Middle frontal gyrus (tissue), 1 donor: Measurements from ENCODE around the gene PMM1.
A peak's percentile ranks its signal among the peaks of the same experiment; 100 is the strongest.
"Not testable (repeated sequence)": the region's sequence is repeated elsewhere in the genome, so short reads cannot be mapped to it uniquely, and the experiment has no call there.

Experiments
- DNase-seq: peaks from one replicate; pipeline ENCODE4 v3.0.0-alpha.2; 2015; ENCODE audit warnings: low spot score; ENCODE audit errors: extremely low spot score

The PMM1 gene

DNA sequence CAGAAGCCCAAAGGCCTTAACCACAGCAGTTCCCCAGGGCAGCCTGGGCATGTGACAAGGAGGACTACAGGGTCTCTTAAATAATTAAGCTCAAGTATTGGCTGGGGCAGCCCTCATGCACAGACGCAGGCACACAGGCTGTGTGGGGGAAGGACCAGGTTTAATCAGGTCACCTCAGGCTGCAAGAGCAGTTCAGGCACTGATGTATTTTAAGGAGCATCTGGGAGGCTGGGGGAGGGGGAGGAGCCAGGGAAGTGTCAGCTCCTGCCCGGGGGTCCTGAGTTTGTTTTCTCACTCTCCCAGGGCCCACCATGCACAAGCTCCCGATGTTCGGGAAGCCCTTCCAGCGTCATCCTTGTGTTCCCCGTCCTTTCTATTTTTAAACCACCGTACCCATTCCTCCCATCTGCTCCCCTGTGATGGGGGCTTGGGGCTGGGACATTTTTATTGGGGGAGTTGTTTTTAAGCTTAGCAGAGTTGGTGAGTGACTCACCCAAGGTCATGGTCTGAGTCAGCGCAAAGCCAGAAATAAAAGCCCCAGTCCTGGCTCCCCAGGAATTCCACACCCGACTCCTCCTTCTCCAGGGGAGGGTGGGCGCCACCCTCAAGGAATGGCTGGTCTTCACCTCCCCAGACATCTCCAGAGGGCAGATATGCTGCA lies 26.5 kb downstream of the PMM1 start:
- DNase-seq = no peak

GRCh38 chr22:41562461-41562860 lies 27.2 kb downstream of the PMM1 start:
- DNase-seq = no peak

DNA sequence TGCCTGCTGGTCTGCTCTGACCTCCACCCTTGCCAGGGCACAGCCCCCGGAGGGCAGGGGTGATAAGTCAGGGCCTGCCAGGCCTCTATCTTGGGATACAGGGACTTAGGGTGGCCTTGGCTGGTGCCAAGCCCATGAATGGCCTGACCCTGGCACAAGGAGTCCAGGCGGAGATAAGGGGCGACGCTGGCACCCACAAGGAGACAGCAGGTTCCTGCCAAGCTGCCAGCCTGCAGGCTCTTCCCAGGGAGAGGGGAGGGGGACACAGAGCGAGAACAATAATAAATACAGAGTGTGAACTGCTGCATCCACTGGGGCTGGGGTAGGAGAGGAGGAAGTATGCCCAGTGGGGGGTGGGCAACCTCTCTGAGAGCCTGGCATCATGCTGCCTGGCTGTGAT lies 27.9 kb downstream of the PMM1 start:
- DNase-seq = no peak

- DNase-seq = no peak
These were observed 28.3 kb downstream of the PMM1 start for GRCh38 chr22:41561335-41561734.

DNA sequence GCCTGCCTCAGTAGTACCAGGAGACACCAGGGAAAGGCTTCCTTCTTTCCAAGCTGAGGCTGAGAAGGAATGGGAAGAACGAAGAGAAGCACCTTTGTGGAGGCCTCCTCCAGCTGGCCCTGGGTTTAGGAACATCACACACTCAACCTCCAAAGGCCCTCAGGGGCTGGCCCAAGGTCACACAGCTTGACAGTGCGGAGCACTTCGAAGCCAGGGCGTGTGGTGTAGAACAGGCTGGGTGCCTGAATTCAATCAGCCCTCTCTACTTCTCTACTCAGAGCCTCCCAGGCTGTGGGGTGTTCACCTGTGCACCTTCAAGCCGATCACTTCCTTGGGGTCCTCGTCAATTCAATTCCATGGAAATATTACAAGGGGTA lies 29.6 kb downstream of the PMM1 start:
- no peak for DNase-seq

DNA sequence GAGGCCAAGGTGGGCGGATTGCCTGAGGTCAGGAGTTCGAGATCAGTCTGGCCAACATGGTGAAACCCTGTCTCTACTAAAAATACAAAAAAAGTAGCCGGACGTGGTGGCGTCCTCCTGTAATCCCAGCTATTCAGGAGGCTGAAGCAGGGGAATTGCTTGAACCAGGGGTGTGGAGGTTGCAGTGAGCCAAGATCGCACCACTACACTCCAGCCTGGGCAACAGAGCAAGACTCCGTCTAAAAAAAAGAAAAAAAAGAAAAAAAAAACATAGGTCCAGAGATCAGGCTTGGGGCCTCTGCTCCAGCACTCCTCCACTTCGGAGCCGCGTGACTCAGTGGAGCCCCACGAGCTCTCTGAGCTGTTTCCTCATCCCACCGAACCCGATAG lies 31.4 kb downstream of the PMM1 start:
- DNase-seq = not testable (repeated sequence)

GRCh38 chr22:41557401-41558240 lies 32.0 kb downstream of the PMM1 start:
- DNase-seq = no peak

DNA sequence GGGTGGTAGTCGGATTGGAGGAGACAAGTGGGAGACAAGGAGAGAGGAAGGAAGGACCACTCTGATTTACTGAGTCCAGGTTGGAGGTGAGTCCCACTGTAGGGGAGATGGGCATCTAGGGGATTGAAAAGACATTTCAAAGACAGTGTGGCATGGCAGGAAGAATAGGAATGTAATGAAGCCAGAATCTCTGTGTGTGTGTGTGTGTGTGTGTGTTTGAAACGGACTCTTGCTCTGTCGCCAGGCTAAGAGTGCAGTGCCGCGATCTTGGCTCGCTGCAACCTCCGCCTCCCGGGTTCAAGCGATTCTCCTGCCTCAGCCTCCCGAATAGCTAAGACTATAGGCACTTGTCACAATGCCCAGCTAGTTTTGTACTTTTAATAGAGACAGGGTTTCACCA lies 33.1 kb downstream of the PMM1 start:
- DNase-seq = no peak

- DNase-seq = no peak
These were observed 34.2 kb downstream of the PMM1 start for GRCh38 chr22:41555325-41555982.

DNA sequence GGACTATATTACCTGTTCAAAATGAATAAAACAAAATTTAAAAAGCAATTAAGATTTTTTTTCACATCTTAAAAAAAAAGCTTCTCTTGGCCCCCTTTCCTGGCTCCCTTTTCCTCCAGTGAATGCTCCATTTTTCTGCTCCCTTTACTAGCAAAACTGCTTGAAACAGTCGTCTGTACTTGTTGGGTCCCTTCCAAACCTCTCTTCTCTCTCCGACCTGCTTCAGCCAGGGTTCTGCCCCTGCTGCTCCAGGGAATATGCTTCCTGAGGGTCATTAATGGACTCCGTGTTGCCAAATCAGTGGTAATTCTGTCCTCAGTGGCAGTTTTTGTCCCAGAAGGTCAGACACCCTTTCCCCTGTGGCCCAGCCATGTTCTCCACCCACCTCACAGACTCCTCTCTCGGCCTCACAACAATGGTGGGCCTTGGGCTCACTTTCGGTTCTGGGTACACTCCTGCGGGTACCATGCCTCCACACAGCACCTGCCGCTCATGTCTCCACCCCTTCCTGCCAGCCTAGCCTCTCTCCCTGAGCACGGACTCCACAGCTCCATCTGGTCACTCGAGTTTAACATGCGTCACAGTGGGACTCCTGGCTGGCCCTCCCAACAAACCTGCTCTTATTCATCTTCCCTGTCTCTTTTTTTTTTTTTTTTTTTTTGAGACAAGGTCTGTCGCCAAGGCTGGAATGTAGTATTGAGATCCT lies 37.6 kb downstream of the PMM1 start:
- no peak for DNase-seq

GRCh38 chr22:41550952-41551491 lies 38.6 kb downstream of the PMM1 start:
- no peak for DNase-seq

- DNase-seq = no peak
These were observed 40.8 kb downstream of the PMM1 start for GRCh38 chr22:41548830-41549211.

DNA sequence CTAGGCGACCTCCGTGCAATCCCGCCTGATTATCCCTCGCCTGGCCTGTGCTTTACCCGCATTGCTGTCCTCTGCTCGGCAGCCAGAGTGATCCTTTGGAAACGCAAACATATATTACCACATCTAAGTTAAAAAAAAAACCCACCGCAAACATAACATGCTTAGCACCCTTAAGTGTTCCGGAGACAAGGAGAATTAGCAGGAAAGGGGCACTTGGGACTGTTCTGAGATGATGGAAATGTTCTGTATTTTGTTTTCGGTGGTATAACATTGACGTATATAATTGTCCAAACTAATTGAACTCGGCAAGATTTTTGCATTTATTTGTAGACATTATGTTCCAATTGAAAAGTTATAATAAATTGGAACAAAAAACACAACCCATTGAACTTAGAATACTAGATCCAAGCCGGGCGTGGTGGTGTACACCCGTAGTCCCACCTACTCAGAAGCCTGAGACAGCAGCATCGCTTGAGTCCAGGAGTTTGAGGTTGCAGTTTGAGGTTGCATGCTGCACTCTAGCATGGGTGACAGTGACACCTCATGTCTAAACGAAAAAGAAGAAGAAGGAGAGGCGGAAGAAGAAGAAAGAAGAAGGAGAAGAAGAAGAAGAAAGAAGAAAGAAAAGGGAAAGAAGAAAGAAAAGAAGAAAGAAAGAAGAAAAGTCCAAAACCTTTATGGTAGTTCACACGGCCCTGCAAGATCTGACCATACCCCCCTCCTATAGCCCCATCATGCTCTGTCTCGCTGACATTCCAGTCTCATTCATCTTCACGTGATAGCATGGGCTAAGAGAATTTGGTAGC lies 44.8 kb downstream of the PMM1 start:
- DNase-seq = no peak

DNA sequence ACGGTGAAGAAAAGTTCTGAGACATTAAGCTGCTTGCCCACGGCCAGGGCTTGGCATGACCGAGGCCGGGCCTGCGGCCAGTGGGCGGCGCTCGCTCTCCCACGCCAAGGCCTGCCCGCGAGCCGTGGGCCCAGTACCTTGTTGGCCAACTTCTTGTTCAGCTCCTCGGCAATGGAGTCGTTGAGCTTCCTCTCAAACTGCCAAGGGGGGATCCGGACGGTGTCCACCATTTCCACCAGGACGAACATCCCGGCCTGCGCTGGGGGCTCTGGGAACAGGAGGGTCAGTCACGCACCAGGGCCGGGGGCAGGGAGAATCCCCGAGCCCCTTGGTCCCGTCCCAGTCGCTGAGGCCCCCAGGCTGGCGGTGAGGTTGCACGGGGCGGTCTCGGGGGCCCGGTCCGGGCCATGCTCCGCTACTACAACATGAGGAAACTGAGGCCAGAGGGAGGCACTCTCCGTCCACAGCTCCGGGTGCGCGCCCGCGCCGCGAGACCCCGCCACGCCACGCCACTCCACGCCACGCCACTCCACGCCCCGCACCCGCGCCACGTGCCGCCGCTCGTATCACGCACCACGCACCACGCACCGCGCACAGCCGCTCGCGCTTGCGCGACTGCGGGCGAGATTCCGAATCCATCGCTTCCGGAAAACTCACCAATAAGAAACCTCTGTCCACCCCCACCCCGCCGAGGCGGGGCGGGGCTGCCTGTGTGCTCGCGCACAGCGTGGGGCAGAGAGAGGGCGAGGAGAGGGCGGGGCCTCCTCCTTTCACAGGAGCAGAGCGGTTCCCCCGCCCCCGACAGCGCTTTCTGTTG lies 45.6 kb downstream of the PMM1 start, which contains the start of gene POLR3H:
Gene POLR3H (minus strand): TSS at position 617 of the 817 bp plus-strand sequence. CDS start 369 bp downstream, at position 248.
- peak; percentile 93 for DNase-seq

GRCh38 chr22:41542224-41542623 lies 47.4 kb downstream of the PMM1 start:
- no peak for DNase-seq

DNA sequence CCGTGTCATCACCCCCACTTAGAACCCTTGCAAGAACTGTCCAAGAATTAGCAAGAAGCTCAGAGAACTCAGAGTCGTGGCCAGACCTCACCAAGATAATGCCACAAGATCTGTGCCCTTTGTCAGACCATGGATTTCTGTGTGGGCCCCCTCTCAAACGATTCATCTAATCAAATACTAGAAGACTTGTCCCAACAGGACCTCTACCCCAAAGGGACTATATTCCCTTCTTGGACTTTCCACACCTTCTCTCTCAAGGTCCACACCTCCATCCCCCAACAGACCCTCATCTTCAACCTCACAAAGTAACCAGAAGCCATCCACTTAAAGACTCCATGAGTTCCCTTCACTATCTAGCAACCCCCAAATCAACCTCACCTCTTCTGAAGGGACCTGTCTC lies 48.2 kb downstream of the PMM1 start:
- no peak for DNase-seq

- no peak for DNase-seq
These were observed 49.3 kb downstream of the PMM1 start for GRCh38 chr22:41540365-41540764.

DNA sequence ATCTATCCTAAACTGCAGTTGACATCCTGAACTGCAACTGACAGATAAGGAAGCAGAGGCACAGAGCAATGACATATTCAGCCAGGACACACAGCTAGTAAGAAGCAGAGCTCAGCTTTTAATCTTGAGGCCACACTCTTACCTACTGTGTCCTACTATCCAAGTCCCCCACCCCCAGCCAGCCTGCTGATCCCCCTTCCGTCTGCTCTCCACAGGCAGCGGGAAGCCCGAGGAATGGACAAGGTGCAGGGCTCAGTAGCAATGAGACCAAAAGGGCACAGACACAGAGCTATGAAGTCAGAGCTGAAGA lies 49.7 kb downstream of the PMM1 start:
- DNase-seq = no peak

- DNase-seq = no peak
These were observed 50.3 kb downstream of the PMM1 start for GRCh38 chr22:41539146-41540005.
